ENCODE data around the gene PIAS1.
"Not testable (repeated sequence)": the region's sequence is repeated elsewhere in the genome, so short reads cannot be mapped to it uniquely, and the experiment has no call there.

PIAS1 gene

DNA sequence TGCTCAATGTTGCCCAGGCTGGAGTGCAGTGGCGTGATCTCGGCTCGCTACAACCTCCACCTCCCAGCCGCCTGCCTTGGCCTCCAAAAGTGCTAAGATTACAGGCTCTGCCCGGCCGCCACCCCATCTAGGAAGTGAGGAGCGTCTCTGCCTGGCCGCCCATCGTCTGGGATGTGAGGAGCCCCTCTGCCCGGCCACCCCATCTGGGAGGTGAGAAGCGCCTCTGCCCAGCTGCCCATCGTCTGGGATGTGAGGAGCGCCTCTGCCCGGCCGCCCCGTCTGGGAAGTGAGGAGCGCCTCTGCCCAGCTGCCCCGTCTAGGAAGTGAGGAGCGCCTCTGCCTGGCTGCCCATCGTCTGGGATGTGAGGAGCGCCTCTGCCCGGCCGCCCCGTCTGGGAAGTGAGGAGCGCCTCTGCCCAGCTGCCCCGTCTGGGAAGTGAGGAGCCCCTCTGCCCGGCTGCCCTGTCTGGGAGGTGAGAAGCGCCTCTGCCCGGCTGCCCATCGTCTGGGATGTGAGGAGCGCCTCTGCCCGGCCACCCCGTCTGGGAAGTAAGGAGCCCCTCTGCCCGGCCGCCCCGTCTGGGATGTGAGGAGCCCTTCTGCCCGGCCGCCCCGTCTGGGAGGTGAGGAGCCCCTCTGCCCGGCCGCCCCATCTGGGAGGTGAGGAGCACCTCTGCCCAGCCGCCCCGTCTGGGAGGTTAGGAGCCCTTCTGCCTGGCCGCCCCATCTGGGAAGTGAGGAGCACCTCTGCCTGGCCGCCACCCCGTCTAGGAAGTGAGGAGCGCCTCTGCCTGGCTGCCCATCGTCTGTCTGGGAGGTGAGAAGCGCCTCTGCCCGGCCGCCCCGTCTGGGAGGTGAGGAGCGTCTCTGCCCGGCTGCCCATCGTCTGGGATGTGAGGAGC lies 167.7 kb downstream of the PIAS1 start:
- DNase-seq, result not testable (repeated sequence)

DNA sequence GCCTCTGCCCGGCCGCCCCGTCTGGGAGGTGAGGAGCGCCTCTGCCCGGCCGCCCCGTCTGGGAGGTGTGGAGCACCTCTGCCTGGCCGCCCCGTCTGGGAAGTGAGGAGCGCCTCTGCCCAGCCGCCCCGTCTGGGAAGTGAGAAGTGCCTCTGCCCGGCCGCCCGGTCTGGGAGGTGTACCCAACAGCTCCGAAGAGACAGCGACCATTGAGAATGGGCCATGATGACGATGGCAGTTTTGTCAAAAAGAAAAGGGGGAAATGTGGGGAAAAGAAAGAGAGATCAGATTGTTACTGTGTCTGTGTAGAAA lies 168.3 kb downstream of the PIAS1 start:
- DNase-seq, result not testable (repeated sequence)

DNA sequence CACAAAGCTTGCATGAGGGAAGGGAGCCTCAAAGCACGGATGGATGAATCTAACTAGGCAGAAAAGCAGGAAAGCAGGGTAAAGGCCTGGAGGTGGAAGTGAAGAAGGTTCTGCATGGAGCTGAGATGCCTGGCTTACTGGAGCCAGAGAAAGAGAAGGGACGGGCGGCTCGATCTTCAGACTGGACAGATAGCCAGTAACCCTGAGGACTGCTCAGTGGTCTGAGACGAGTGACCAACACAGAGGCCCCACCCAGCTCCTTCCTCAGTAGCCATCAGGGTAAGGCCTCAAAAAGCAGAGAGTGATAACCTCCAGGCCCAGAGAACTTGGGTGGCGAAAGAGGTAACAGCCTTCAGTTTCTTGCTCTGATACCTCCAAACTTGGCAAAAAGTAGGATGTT lies 169.1 kb downstream of the PIAS1 start:
- DNase-seq, result no peak

DNA sequence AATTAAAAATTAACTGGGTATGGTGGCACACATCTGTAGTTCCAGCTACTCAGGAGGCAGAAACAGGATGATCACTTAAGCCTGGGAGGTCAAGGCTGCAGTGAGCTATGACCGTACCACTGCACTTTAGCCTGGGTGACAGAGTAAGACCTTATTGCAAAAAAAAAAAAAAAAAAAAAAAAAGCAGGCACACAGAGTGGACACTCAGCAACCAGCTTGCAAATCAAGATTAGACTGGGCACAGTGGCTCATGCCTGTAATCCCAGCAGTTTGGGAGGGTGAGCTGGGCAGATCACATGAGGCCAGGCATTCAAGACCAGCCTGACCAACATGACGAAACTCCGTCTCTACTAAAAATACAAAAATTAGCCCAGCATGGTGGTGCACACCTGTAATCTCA lies 170.0 kb downstream of the PIAS1 start:
- DNase-seq, result no peak

DNA sequence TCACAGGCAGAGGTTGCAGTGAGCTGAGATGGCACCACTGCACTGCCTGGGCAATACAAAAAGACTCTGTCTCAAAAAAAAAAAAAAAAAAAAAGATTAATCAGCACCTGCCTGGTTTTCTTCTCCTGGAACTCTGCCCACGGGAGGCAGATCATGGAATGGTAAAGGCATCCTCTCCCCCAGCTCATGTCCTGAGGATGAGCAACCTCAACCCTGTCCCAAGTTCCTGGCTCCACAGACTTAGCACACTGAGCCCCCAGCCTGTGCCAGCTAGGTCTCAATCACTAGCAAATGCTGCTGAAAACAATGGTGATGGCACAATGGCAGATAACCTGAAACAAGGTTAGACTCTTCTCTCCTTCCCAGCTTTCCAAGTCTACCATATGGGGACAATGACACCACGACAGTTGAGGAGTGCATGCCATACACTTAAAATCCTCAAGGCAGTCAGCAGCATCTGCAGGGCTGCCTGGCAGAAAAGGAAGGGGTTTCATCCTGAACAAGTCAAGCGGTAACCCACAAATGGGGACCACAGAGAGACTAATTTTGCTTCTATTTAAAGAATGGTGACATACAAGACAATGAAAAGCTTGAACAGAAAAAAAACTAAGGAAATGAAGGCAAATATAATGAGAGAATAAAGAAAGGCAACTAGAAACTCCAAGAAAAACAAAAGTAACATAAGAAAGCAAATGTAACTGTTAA lies 170.6 kb downstream of the PIAS1 start:
- no peak for DNase-seq

DNA sequence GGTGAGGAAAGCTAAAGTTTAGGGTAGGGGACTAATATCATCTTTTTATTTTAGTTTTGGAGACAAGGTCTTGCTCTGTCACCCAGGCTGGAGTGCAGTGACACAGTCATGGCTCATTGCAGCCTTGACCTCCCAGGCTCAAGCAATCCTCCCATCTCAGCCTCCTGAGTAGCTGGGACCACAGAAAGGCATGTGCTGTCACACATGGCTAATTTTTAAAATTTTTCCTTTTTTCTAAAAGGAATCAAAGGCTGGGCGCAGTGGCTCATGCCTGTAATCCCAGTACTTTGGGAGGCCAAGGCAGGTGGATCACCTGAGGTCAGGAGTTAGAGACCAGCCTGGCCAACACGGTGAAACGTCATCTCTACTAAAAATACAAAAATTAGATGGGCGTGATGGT lies 171.3 kb downstream of the PIAS1 start:
- not testable (repeated sequence) for DNase-seq

DNA sequence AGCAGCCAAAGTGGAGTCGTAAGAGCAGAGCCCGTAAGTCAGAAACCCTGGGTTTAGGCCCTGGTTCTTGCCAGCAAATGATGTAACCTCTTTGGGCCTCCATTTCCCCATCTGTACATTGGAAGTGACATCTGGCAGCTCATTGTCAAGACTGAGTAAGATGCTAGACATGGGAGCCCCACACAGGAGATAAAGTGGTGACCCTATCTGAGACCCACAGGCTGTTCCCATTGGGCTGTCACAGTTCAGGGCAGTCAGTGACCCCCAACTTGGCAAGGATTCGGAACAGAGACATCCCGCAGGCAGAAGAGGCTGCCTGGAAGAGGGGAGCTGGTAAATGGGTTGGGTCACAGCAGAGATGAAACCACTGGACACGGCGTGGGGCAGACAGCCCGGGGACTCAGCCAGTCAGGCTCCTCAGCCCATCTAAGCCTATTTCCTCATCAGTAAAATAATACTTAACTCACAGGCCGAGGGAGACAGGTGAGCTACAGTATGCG lies 173.6 kb downstream of the PIAS1 start:
- no peak for DNase-seq

DNA sequence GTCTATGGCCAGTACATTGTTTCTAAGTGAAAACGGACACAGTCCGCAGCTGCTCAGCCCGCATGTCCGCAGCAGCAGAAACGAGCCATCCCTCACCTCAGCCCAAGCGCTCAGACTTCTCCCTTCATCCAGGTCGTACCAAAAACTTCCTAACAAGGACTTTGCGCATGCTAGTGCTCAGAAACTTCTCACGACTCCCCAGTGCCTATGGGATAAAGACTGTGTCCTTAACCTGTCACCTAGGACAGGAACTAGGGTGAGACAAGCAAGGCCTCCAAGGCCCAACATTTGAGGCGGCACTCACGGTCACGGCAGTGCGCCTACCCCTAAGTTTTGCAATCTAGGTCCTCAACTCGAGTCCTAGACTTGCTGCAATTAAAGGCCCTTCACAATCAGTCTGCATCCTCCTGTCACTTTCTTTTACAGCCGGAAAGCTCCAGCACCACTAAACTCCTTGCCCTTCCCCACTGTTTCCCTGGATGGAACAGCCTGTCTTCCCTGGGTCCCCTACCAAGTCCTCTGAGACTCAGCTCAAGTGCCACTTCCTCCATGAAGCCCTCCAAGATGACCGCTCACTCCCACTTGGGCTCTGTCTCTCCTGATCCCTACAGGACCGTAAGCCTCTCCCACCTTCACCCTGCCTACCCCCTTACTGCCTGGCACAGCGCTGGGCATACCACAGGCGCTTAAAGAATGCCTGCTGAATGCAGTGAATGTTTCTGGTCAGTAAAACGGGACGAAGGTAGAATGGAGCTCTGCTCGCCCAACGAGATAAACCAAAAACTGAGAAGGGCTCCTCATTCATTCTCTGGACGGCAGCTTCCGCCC lies 174.2 kb downstream of the PIAS1 start:
- DNase-seq, result no peak

DNA sequence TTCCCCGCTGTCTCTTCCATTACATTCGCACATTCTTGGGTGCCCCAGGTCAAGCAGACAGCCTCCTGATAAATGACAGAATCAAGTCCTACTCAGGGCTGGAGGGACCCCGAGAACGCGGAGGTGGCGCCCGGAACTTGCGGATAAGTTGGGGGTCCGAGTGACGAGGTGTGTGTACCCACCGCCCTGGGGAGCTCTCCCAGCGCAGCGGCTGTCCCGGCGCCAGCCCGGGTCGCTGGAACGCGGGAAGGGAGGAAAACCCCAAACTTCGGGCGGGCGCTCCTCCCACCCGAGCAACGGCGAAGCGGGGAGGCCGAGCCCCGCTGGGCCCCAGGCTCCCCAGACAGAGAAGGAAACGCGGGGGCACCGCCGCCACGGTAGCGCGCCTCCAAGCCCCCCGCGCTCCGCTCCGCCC lies 174.9 kb downstream of the PIAS1 start:
- no peak for DNase-seq

DNA sequence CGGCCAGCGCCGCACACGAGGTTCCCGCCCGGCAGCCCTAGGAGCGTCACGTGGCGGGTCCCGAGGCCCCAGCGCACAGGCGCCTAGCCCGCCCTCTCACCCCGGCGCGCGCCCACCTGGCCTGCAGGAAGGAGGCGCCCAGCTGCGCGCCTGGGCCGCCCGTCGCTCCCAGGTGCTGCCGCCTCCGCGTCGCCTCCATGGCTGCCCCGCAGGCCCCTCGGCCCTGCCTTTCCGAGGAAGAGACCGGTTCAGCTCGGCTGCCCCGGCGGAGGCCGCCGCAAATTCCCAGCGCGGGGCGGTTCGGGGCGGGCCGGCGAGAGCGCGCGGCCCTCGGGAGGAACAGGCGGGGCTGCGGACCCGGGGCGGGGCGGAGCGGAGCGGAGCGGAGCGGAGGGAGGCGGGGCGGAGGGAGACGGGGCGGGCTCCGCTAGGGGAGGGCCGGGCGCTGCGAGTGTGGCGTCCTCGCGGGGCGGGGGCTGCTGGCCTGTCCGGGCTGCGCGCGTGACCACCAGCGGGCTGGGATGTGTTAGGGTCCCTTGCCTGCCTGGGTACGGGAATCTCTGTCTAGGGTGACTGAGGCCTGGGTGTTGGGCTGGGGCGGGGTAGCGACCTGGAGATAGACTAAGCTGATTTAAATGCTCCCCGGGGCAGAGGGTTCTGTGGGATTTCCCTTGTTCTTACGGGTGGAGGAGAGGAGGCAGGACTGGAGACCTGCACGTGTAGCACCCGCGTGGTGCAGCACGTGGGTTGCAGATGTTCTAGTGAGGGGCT lies 175.5 kb downstream of the PIAS1 start, which contains the start of gene CLN6:
Gene CLN6, minus strand, starts transcription at position 343 of the 771 bp plus-strand sequence. Its CDS starts 144 bp downstream, at position 199.
- peak; percentile 83 for DNase-seq

DNA sequence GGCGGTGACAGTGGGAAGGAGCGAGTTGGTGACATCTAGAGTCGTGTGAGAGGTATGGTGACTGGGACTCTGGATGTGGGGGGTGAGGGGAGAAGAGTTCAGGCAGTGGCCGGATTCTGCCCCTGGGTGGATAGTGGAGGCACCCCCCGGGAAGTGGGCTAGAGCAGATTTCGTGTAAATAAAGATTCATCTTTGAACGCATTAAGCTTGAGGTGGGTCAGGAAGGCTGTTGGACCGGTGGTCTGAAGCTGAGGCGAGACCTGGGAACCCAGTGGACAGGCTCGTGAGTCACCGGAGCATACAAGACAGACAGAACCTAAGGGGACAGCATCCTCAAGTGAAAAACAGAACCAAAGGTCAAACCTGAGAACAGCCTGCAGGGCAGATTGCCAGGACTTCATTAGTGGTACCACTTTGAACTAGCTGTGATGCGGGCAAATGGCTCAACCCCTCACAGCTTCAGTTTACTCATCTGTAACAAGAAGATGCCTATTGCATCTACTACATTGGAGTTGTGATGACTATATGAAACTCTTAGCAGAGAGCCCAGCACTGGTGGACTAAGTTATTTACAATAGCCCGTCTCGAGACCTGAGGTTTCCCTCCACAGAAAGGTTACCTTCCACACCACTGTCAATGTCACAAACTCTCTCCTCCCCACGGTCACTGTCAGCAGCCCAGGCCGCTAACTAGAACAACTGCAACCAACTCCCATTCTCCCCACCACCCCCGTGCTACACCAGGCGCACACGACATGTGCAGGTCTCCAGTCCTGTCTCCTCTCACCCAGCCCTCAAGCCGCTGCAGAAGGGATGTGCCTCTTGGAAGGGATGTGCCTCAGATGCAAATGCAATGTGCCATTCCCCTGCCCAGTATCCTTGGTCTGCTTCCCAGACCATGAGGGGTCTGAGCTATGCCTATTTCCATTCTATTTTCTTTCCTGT lies 176.3 kb downstream of the PIAS1 start:
- DNase-seq, result no peak

DNA sequence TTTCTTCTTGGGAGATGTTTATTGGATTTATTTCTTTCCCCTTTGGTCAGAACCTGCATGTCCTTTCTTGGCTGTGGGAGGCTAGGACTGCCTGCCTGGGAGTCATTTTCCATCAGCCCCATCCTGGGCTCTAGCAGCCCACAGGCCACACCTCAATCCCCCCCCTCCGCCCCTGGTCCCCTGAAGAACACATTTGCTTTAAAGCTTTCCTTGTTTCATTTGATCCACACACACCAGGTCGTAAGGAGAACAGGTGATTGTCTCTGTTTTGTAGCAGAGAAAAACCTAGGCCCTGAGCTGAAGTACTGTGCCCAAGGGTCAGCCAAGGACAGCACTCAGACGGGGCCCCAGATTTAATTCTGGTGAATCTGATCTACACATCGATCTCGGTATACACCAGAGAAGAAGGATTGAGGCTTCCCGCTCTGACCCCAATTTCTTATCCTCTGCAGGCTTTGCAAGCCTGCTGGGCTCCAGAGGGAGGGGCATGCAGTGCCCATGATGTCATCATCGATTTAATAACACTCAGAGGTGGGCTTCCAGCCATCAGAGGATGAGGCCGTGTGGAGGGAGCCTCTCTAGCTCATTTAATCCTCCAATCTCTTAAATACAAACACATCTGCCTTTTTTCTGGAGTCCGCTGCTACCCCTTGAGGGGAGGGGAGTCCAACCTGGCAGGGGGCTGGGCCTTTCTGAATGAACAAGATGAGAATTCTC lies 177.1 kb downstream of the PIAS1 start:
- DNase-seq, result no peak

DNA sequence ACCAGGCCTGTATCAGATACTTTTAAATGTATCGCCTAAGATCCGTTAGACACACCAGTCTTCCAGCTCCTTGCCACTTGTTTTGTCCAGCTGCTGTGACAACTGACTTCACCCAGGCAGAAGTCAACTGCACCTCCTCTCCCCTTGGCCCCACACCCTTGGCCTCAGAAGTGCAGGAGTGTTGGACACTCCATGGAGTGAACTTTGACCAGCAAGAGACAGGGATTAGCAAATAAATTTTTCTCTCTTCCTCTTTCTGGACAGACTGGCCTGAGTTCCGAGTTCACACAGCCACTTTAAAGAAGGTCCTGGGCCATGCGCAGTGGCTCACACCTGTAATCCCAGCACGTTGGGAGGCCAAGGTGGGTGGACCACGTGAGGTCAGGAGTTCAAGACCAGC lies 178.3 kb downstream of the PIAS1 start:
- no peak for DNase-seq

DNA sequence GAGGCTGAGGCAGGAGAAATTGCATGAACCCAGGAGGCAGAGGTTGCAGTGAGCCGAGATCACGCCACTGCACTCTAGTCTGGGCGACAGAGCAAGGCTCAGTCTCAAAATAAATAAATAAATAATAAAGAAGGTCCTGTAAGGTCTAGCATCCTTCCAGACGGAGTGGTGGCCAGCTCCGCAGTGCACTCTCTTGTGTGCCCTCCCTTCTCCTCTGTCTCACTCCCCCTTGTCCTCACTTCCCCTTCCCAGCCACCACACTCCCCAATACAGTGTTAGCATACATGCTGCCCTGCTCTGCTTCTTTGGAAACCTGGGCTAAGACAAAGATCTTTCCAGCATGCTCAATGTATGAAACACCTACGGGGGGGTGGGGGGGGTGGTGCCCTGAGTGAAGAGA lies 178.8 kb downstream of the PIAS1 start:
- DNase-seq, result no peak

DNA sequence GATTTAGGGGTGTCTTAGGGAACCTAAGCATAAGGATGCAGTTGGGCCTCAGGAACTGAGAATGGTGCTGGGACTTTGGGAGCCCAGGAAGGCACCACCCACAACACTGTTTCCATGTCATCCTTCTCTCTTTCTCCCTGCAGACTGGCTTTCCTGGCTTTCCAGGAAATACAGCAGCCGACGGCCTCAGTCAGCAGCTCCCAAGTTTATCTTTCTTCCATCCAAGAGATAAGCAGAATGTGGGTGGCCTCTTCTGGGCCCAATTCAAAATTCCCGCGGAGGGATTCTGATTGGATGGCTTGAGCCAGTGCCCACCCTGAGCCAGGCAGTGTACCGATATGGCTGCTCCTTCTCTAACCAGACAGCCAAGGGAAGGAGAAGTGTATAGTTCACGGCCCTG lies 179.9 kb downstream of the PIAS1 start:
- DNase-seq, result no peak

DNA sequence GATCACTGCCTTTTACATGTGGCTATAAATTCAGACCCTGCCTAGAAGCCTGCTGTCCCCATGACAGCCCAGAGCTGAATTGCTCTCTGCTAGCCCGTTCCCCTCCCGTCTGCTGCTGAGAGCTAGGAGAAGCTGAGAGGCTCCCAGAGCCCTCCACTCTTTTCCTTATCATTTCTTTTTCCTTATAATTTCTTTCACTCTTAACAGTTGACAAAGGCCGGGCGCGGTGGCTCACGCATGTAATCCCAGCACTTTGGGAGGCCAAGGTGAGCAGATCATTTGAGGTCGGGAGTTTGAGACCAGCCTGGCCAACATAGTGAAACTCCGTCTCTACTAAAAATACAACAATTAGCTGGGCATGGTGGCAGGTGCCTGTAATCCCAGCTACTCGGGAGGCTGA lies 180.4 kb downstream of the PIAS1 start:
- not testable (repeated sequence) for DNase-seq

DNA sequence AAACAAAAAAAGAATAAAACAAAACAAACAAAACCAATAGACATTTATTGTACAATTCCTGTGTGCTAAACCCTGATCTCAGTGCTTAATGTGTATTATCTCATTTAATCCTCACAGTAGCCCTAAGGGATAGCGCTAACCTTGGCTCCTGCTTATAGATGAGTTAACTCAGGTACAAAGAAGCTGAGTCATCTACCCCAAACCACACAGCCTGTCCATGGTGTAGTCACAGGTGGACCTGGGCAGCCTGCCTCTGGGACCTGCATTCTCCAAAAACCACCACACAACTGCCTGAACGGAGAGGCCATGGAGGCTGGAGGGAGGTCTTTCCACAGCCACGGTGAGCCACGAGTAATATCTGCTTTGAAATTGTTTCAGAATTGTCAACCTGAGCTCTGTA lies 180.9 kb downstream of the PIAS1 start:
- no peak for DNase-seq

DNA sequence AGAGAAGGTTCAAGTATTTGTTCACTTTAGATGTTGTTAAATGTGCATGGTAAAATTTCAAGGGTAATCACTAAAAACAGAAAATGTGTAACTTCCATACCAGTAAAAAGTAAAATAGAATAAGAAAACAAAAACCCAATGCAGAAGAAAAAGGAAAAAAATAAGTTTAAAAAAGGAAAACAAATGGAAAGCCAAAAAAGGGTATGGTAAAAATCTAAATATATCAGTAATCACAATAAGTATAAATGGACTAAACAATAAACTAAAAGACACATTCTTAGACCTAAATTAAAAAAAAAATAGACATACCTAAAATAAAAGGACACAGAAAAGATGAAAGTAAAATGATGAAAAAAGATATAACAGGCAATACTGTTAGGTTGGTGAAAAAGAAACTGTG lies 184.9 kb downstream of the PIAS1 start:
- DNase-seq, result no peak

DNA sequence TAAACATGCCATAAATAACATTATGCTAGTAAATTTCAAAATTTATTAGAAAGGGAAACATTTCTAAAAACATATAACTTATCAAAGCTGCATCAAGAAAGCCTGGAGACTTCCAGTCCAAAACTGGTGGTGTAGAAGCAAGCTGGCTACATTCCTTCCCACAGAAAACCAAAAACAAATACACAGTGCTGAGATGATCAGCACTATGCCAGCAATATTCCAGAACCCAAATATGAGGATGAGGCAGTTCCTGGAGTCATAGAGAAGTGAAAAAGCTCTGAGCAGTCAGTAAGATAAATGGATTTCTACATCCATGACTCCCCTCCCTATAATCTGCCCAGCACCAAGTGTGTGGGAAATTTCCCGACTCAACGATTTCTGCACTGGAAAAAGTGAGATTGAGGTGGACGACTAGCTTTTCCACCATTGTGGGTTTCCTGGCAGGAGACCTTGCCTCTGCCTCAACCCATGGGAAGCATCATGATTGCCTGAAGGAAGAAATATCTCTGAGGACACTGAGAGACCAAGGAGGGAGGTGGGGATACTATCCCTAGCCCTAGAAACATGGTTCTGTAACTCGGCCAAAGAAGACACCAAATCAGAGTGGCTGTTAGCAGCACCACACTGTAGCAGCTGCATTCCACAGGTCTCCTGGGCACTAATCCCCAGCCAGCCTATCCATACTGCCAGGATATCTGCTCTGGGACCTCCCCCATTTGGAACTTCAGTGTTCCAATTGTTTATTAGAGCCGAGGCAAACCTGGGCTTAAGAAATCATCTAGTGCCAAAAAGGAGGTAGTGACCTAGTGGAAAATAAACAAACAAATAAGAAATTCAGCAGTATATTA lies 187.2 kb downstream of the PIAS1 start:
- DNase-seq, result no peak

All from stimulated activated CD4-positive, alpha-beta T cell treated with anti-CD3 and anti-CD28 coated beads, Interleukin-4, amount 100 ng/mL, for 1 hour (primary cell).